HL-60 (cell line): ENCODE data around the gene FBXW7.

Experiments used
- DNase-seq, 2 experiments: peaks; one replicate each; pipeline ENCODE4 v3.0.0-alpha.2; 2010 to 2020; ENCODE audit warnings: low read depth in 1 of 2, low spot score in 1 of 2
- H3K27ac ChIP-seq: fragments of 250-450 bp; sonication (Bioruptor Pico); replicated peaks from 2 replicates; pipeline ENCODE4 v1.5.1; 2020; ENCODE audit warnings: mild to moderate bottlenecking, moderate library complexity
- H3K27me3 ChIP-seq: fragments of 250-450 bp; sonication (Bioruptor Pico); 2 replicates; pipeline ENCODE4 v1.5.1; 2021; ENCODE audit warnings: mild to moderate bottlenecking, moderate library complexity; ENCODE audit not compliant: insufficient read depth, poor library complexity, severe bottlenecking
- H3K4me3 ChIP-seq: replicated peaks from 2 replicates; pipeline ENCODE4 v1.5.1; 2011; ENCODE audit warnings: mild to moderate bottlenecking, control low read depth, low read length; ENCODE audit not compliant: insufficient read depth
- GABPA ChIP-seq: IDR thresholded peaks from 2 replicates; pipeline ENCODE4 v1.6.1; 2012; ENCODE audit warnings: low read depth
- POLR2AphosphoS5 ChIP-seq: IDR thresholded peaks from 2 replicates; pipeline ENCODE4 v1.6.1; 2012; ENCODE audit warnings: low read depth
- SPI1 ChIP-seq: IDR thresholded peaks from 2 replicates; pipeline ENCODE4 v1.6.1; 2012; ENCODE audit warnings: low read depth, mild to moderate bottlenecking, borderline replicate concordance
- TF ChIP-seq, protein P1 (sequence below): IDR thresholded peaks from one replicate; pipeline ENCODE4 v1.5.1; 2011; ENCODE audit warnings: low read length, control low read depth, inconsistent platforms; ENCODE audit not compliant: insufficient read depth
- TF ChIP-seq, protein P2 (sequence below): IDR thresholded peaks from 2 replicates; pipeline ENCODE4 v1.6.1; 2012; ENCODE audit warnings: low read depth; ENCODE audit not compliant: insufficient replicate concordance

FBXW7 gene

DNA sequence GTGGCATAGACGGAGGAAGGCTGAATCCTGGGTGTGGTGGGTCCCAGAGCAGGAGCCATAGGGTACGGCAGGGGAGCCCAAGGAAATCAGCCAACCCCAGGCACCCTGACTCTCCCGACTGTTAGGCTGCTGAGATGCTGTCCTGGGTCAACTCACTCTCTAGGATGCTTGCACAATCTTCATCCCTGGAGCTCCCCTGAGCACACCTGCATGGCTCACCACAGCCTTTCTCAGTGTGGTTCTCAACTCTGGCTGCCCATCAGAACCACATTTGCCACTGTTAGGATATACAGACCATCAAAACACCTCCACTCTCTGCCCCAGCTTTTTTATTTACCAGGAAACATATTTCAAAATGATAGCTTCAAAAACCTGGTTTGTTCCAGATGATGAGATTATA lies 236.3 kb downstream of the FBXW7 start:
- TF ChIP-seq GABPA (no peak), SPI1 (no peak), POLR2AphosphoS5 (no peak)
- TF ChIP-seq, protein P1, sequence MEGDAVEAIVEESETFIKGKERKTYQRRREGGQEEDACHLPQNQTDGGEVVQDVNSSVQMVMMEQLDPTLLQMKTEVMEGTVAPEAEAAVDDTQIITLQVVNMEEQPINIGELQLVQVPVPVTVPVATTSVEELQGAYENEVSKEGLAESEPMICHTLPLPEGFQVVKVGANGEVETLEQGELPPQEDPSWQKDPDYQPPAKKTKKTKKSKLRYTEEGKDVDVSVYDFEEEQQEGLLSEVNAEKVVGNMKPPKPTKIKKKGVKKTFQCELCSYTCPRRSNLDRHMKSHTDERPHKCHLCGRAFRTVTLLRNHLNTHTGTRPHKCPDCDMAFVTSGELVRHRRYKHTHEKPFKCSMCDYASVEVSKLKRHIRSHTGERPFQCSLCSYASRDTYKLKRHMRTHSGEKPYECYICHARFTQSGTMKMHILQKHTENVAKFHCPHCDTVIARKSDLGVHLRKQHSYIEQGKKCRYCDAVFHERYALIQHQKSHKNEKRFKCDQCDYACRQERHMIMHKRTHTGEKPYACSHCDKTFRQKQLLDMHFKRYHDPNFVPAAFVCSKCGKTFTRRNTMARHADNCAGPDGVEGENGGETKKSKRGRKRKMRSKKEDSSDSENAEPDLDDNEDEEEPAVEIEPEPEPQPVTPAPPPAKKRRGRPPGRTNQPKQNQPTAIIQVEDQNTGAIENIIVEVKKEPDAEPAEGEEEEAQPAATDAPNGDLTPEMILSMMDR: no peak
- TF ChIP-seq, protein P2, sequence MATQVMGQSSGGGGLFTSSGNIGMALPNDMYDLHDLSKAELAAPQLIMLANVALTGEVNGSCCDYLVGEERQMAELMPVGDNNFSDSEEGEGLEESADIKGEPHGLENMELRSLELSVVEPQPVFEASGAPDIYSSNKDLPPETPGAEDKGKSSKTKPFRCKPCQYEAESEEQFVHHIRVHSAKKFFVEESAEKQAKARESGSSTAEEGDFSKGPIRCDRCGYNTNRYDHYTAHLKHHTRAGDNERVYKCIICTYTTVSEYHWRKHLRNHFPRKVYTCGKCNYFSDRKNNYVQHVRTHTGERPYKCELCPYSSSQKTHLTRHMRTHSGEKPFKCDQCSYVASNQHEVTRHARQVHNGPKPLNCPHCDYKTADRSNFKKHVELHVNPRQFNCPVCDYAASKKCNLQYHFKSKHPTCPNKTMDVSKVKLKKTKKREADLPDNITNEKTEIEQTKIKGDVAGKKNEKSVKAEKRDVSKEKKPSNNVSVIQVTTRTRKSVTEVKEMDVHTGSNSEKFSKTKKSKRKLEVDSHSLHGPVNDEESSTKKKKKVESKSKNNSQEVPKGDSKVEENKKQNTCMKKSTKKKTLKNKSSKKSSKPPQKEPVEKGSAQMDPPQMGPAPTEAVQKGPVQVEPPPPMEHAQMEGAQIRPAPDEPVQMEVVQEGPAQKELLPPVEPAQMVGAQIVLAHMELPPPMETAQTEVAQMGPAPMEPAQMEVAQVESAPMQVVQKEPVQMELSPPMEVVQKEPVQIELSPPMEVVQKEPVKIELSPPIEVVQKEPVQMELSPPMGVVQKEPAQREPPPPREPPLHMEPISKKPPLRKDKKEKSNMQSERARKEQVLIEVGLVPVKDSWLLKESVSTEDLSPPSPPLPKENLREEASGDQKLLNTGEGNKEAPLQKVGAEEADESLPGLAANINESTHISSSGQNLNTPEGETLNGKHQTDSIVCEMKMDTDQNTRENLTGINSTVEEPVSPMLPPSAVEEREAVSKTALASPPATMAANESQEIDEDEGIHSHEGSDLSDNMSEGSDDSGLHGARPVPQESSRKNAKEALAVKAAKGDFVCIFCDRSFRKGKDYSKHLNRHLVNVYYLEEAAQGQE: no peak
- H3K27ac ChIP-seq: no peak overlapping the region
- DNase-seq: no peak
- H3K4me3 ChIP-seq: no peak overlapping the region
- no peaks in the 10 kb centered on the region for H3K27me3 ChIP-seq

DNA sequence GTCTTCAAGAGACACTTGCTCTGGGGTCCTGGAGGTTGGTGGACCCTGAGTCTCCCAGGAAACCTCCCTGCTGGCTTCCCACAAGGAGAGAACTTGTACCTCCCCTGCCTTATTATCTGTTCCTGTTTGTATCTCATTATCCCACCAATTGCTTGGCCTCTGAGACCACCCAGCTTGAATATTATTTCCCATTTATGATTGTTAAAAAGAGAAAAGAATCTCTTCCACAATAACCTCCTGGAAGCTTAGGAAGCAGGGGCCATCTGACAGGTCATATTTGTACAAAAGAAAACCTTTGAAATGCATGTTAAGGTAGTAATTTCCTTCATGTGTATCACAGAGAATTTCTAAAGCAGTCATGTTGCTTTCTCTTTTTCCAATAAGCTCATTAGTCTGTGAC lies 239.5 kb downstream of the FBXW7 start:
- no peak overlapping the region for H3K27ac ChIP-seq
- no peaks in the 10 kb centered on the region for H3K27me3 ChIP-seq
- no peak for DNase-seq
- TF ChIP-seq, protein P2: no peak
- TF ChIP-seq, protein P1: no peak
- no peak for TF ChIP-seq SPI1
- TF ChIP-seq GABPA: no peak
- no peak for TF ChIP-seq POLR2AphosphoS5
- H3K4me3 ChIP-seq: no peak overlapping the region

DNA sequence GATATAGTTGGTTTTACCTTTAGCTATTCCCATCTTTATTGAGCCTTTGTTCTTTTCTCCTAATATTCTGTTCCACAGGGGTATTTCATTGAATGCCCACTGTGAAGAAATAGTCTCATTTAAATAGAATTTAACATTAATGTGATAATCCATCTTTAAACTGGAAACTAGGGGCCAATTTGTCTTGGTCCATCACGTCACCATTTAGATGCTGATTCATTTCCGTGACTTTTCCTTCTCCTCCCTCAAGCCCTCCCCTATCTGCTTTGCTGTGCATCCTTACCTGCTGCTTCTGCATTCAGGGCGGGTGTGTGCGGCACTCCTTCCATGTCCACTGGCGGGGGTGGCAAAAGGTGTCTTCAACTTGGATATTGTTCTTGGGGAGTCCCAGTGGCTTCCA lies 241.1 kb downstream of the FBXW7 start:
- Histone ChIP-seq H3K4me3 (no peak overlapping the region), H3K27me3 (no peaks in the 10 kb centered on the region)
- TF ChIP-seq, protein P2: no peak
- TF ChIP-seq POLR2AphosphoS5 (no peak), GABPA (no peak)
- TF ChIP-seq, protein P1: no peak

More for the DNA sequence above, 241.1 kb downstream of the FBXW7 start:
- no peak for DNase-seq
- no peak overlapping the region for H3K27ac ChIP-seq
